Neural cell (in vitro differentiated cells): ENCODE measurements around the gene CUX1. TPM values are rescaled to one million over a fixed set of nuclear protein-coding genes. Genes with fewer than 3 reads are reported as not detected.

Experiments
- H2AFZ ChIP-seq: fragments of 200-600, 300-800 bp; sonication (generic), shearing (Covaris generic); 2 replicates; pipeline ENCODE4 v1.6.0; 2014; ENCODE audit warnings: low read depth, mild to moderate bottlenecking, antibody characterized with exemption, low read length, moderate library complexity
- H3F3A ChIP-seq: fragments of 200-600 bp; shearing (Covaris generic); 2 replicates; pipeline ENCODE4 v1.6.1; 2016; ENCODE audit warnings: mild to moderate bottlenecking, moderate library complexity, mixed read lengths, antibody characterized with exemption, low read length; ENCODE audit not compliant: insufficient read depth, poor library complexity, severe bottlenecking
- H3K27ac ChIP-seq: fragments of 200-600, 300-800 bp; sonication (generic), shearing (Covaris generic); 2 replicates; pipeline ENCODE4 v1.5.1; 2014; ENCODE audit warnings: mild to moderate bottlenecking, low read length, moderate library complexity
- H3K27me3 ChIP-seq: fragments of 300-800, 200-600 bp; sonication (generic), shearing (Covaris generic); 2 replicates; pipeline ENCODE4 v1.6.0; 2014; ENCODE audit warnings: mild to moderate bottlenecking, low read depth, low read length, moderate library complexity; ENCODE audit not compliant: insufficient read depth
- H3K36me3 ChIP-seq: fragments of 300-800, 200-600 bp; sonication (generic), shearing (Covaris generic); 2 replicates; pipeline ENCODE4 v1.5.1; 2014; ENCODE audit warnings: mild to moderate bottlenecking, antibody characterized with exemption, low read length, moderate library complexity; ENCODE audit not compliant: insufficient read depth
- H3K4me2 ChIP-seq: fragments of 300-800, 200-600 bp; sonication (generic), shearing (Covaris generic); 2 replicates; pipeline ENCODE4 v1.6.0; 2014; ENCODE audit warnings: mild to moderate bottlenecking, low read length
- H3K4me3 ChIP-seq: fragments of 300-800, 200-600 bp; sonication (generic), shearing (Covaris generic); 2 replicates; pipeline ENCODE4 v1.5.1; 2014; ENCODE audit warnings: mild to moderate bottlenecking, low read length, moderate library complexity
- H3K79me2 ChIP-seq: fragments of 200-600 bp; shearing (Covaris generic); replicated peaks from 2 replicates; pipeline ENCODE4 v1.6.0; 2014; ENCODE audit warnings: mild to moderate bottlenecking, low read length, moderate library complexity; ENCODE audit not compliant: insufficient read depth
- H3K9ac ChIP-seq: fragments of 300-800, 200-600 bp; sonication (generic), shearing (Covaris generic); 2 replicates; pipeline ENCODE4 v1.6.1; 2016; ENCODE audit warnings: mild to moderate bottlenecking, low read length, mixed read lengths
- H3K9me2 ChIP-seq: fragments of 200-600 bp; shearing (Covaris generic); 2 replicates; pipeline ENCODE4 v1.6.1; 2016; ENCODE audit warnings: mild to moderate bottlenecking, low read length, mixed read lengths; ENCODE audit not compliant: insufficient read depth
- H3K9me3 ChIP-seq: fragments of 200-600, 300-800 bp; sonication (generic), shearing (Covaris generic); 2 replicates; pipeline ENCODE4 v1.6.1; 2016; ENCODE audit warnings: mild to moderate bottlenecking, mixed run types, low read length, moderate library complexity, mixed read lengths
- H4K20me1 ChIP-seq: fragments of 200-600 bp; shearing (Covaris generic); 2 replicates; pipeline ENCODE4 v1.6.1; 2016; ENCODE audit warnings: mild to moderate bottlenecking, mixed run types; ENCODE audit not compliant: insufficient read depth
- EP300 ChIP-seq: fragments of 450-650 bp; conservative IDR thresholded peaks from 2 replicates; pipeline ENCODE4 v1.6.1; 2014; ENCODE audit warnings: antibody characterized with exemption, mild to moderate bottlenecking, moderate library complexity; ENCODE audit not compliant: poor library complexity, severe bottlenecking
- EZH2 ChIP-seq: fragments of 200-600, 300-800 bp; shearing (Covaris generic), sonication (generic); IDR thresholded peaks from 2 replicates; pipeline ENCODE4 v1.6.1; 2014; ENCODE audit warnings: antibody characterized with exemption, low read length, borderline replicate concordance, mild to moderate bottlenecking; ENCODE audit not compliant: insufficient read depth, poor library complexity, severe bottlenecking
- MXI1 ChIP-seq: fragments of 450-650 bp; conservative IDR thresholded peaks from 2 replicates; pipeline ENCODE4 v1.6.1; 2014; ENCODE audit warnings: antibody characterized with exemption, mild to moderate bottlenecking; ENCODE audit not compliant: poor library complexity, severe bottlenecking
- POLR2AphosphoS5 ChIP-seq: IDR thresholded peaks from 2 replicates; pipeline ENCODE4 v1.6.1; 2012
- RAD21 ChIP-seq: fragments of 450-650 bp; conservative IDR thresholded peaks from 2 replicates; pipeline ENCODE4 v1.6.1; 2014; ENCODE audit warnings: antibody characterized with exemption, mild to moderate bottlenecking, moderate library complexity
- SMC3 ChIP-seq: fragments of 450-650 bp; conservative IDR thresholded peaks from 2 replicates; pipeline ENCODE4 v1.6.1; 2014; ENCODE audit warnings: antibody characterized with exemption, mild to moderate bottlenecking, moderate library complexity; ENCODE audit not compliant: poor library complexity
- TAF1 ChIP-seq: IDR thresholded peaks from 2 replicates; pipeline ENCODE4 v1.6.1; 2012; ENCODE audit warnings: low read depth
- polyA plus RNA-seq: library from polyadenylated mRNA; depleted of rRNA; stranded (reverse); fragments of >200 nt; gene quantifications from 2 replicates; pipeline ENCODE4 v1.2.3, GENCODE V29; 2014
- TF ChIP-seq, protein P1 (sequence below): fragments of 450-650 bp; IDR thresholded peaks from 2 replicates; pipeline ENCODE4 v1.5.1; 2014; ENCODE audit warnings: antibody characterized with exemption, mild to moderate bottlenecking, moderate library complexity; ENCODE audit not compliant: poor library complexity, severe bottlenecking
- TF ChIP-seq, protein P2 (sequence below): IDR thresholded peaks from 2 replicates; pipeline ENCODE4 v1.6.1; 2012; ENCODE audit warnings: borderline replicate concordance

CUX1 gene
- polyA plus RNA-seq, 1 donor from 2014 or later: 26.6 TPM

- H3F3A ChIP-seq: no peaks in the 10 kb centered on the region
- no peak overlapping the region for H3K9ac ChIP-seq
- H4K20me1 ChIP-seq: no peaks in the 10 kb centered on the region
- no peak overlapping the region for H3K27ac ChIP-seq
- no peaks in the 10 kb centered on the region for H3K9me3 ChIP-seq
- H3K9me2 ChIP-seq: no peaks in the 10 kb centered on the region
- TF ChIP-seq, protein P1, sequence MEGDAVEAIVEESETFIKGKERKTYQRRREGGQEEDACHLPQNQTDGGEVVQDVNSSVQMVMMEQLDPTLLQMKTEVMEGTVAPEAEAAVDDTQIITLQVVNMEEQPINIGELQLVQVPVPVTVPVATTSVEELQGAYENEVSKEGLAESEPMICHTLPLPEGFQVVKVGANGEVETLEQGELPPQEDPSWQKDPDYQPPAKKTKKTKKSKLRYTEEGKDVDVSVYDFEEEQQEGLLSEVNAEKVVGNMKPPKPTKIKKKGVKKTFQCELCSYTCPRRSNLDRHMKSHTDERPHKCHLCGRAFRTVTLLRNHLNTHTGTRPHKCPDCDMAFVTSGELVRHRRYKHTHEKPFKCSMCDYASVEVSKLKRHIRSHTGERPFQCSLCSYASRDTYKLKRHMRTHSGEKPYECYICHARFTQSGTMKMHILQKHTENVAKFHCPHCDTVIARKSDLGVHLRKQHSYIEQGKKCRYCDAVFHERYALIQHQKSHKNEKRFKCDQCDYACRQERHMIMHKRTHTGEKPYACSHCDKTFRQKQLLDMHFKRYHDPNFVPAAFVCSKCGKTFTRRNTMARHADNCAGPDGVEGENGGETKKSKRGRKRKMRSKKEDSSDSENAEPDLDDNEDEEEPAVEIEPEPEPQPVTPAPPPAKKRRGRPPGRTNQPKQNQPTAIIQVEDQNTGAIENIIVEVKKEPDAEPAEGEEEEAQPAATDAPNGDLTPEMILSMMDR: no peak
- no peak for TF ChIP-seq EZH2
- TF ChIP-seq, protein P2, sequence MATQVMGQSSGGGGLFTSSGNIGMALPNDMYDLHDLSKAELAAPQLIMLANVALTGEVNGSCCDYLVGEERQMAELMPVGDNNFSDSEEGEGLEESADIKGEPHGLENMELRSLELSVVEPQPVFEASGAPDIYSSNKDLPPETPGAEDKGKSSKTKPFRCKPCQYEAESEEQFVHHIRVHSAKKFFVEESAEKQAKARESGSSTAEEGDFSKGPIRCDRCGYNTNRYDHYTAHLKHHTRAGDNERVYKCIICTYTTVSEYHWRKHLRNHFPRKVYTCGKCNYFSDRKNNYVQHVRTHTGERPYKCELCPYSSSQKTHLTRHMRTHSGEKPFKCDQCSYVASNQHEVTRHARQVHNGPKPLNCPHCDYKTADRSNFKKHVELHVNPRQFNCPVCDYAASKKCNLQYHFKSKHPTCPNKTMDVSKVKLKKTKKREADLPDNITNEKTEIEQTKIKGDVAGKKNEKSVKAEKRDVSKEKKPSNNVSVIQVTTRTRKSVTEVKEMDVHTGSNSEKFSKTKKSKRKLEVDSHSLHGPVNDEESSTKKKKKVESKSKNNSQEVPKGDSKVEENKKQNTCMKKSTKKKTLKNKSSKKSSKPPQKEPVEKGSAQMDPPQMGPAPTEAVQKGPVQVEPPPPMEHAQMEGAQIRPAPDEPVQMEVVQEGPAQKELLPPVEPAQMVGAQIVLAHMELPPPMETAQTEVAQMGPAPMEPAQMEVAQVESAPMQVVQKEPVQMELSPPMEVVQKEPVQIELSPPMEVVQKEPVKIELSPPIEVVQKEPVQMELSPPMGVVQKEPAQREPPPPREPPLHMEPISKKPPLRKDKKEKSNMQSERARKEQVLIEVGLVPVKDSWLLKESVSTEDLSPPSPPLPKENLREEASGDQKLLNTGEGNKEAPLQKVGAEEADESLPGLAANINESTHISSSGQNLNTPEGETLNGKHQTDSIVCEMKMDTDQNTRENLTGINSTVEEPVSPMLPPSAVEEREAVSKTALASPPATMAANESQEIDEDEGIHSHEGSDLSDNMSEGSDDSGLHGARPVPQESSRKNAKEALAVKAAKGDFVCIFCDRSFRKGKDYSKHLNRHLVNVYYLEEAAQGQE: no peak
- TF ChIP-seq POLR2AphosphoS5: no peak
- no peak for TF ChIP-seq EP300
- no peak for TF ChIP-seq SMC3
- TF ChIP-seq RAD21: no peak
- TF ChIP-seq TAF1: no peak
- TF ChIP-seq MXI1: no peak
- H3K27me3 ChIP-seq: no peaks in the 10 kb centered on the region
- no peak overlapping the region for H3K4me3 ChIP-seq
- no peaks in the 10 kb centered on the region for H3K36me3 ChIP-seq
- no peak overlapping the region for H3K4me2 ChIP-seq
- H3K79me2 ChIP-seq: no peaks in the 10 kb centered on the region
- H2AFZ ChIP-seq: no peak overlapping the region
Observed at GRCh38 chr7:102044641-102044983, 227.2 kb downstream of the CUX1 start.

DNA sequence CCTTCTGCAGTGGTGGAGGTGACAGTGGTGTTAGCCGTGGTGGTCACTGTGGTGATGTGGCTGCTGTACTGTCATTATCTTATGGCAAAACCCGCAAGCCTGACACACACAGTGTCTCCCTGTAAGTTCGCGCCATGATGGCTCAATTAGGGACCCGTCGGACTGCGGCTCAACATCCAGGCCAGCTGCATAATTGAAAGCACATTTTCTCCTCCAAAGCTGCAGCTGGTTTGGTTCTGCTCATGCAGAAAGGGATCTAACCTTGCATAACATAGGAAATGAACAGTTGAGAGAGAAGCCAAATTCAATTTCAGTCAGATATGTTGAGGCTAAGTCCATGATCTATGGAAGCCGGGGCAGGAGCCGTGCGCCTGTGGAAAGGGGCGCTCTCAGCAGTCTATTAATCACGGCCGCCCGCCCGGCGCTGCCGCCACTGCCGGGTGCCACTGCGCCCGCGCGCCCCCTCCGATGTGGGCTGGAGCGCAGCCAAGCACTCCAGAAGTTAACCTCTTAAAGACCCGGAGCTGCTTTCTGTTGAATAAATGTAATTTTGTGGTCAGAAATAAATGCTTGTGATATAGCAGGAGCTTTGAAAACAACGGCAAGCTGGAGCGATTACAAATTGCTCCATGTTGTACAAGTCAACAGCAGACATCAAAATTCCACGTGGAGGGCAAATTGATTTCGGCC, 227.7 kb downstream of the CUX1 start:
- Histone ChIP-seq H3K27ac (no peak overlapping the region), H2AFZ (no peak overlapping the region), H3F3A (no peaks in the 10 kb centered on the region), H3K9ac (no peak overlapping the region), H4K20me1 (no peaks in the 10 kb centered on the region), H3K9me3 (no peaks in the 10 kb centered on the region), H3K4me3 (no peak overlapping the region), H3K27me3 (no peaks in the 10 kb centered on the region), H3K79me2 (no peaks in the 10 kb centered on the region), H3K4me2 (no peak overlapping the region), H3K9me2 (no peaks in the 10 kb centered on the region), H3K36me3 (no peaks in the 10 kb centered on the region)
- TF ChIP-seq TAF1 (no peak), EZH2 (no peak), RAD21 (no peak), SMC3 (no peak), MXI1 (no peak), EP300 (no peak), POLR2AphosphoS5 (no peak)
- TF ChIP-seq, protein P2: no peak
- TF ChIP-seq, protein P1: no peak
